Hematopoietic multipotent progenitor cell treated with erythropoietin and hydrocortisone succinate and interleukin-3 and kit ligand, for 4 days (in vitro differentiated cells): ENCODE data around the gene NINJ2.

Experiments
- DNase-seq: peaks from one replicate; pipeline ENCODE4 v3.0.0-alpha.2; 2015

Gene NINJ2

DNA sequence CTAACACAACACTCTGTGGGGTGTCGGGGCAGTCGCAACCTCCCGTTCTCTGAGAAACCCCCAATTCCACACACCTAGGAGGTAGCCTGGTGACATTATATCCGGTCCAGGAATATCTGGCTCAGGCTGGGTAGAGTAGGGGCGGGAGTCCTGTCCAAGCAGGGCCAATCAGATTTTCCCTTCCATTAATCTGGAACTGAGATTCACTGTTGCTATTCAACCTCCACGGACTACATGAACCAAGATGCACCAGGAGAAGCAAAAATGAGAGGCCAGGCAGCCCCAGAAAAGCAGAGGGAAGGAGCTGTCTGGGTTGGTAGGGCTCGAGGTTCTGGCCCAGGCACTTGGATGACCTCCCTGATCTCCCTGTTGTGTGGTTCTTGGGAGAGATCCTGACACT is 51.0 kb downstream of the NINJ2 start:
- DNase-seq: no peak

DNA sequence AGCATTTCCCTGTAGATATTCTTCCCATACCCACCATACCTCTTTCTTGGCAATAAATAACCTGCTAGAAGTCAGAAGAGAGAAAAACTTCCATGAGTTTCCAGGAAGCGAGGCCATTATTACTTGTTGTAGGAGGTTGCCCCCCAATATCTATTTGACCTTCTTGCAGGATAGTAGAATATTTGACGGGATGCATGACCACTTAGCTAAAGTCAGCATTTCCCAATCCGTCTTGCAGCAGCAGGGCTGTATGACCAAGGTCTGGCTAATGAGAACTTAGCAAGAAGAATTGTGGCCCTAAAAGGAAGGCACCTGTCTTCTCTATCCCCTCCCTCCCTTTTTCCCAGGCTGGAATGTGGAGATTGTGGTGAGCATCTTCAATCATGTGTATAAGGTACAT is 51.5 kb downstream of the NINJ2 start:
- DNase-seq: no peak

DNA sequence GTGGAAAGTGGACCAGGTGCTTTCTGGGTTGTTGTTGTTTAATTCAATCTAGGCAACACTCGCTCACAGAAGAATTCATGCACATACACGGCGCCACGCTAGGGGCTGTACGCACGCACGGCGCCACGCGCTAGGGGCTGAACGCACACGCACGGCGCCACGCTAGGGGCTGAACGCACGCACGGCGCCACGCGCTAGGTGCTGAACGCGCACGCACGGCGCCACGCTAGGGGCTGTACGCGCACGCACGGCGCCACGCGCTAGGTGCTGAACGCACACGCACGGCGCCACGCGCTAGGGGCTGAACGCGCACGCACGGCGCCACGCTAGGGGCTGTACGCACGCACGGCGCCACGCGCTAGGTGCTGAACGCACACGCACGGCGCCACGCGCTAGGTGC is 54.3 kb downstream of the NINJ2 start:
- DNase-seq: no peak

GRCh38 chr12:608413-608812 is 54.8 kb downstream of the NINJ2 start:
- no peak for DNase-seq

DNA sequence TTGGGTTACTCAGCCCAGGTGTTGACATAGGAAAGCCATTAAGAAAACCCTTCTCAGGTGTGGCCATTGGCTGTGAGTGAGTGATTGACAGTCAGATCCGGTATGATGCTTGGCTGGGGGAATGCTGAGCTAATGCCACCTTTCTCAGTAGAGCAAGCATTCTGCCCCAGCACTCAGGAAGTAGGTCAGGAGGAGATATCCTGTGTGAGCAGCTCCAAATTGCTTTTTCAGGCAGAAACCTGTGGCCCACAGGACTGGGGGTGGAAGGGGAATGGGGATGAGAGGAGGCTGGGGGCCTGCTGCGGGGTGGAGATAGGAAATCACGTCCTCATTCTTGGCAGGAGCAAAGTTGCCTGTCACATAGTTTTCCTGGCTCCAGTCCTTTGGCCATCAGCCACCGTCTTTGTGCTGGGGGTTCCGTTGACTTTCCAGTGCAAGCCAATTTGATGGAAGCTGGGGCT is 55.7 kb downstream of the NINJ2 start:
- DNase-seq: no peak

GRCh38 chr12:604956-605355 is 58.3 kb downstream of the NINJ2 start:
- no peak for DNase-seq

- DNase-seq: no peak
Observed at GRCh38 chr12:602700-603068, 60.6 kb downstream of the NINJ2 start.

DNA sequence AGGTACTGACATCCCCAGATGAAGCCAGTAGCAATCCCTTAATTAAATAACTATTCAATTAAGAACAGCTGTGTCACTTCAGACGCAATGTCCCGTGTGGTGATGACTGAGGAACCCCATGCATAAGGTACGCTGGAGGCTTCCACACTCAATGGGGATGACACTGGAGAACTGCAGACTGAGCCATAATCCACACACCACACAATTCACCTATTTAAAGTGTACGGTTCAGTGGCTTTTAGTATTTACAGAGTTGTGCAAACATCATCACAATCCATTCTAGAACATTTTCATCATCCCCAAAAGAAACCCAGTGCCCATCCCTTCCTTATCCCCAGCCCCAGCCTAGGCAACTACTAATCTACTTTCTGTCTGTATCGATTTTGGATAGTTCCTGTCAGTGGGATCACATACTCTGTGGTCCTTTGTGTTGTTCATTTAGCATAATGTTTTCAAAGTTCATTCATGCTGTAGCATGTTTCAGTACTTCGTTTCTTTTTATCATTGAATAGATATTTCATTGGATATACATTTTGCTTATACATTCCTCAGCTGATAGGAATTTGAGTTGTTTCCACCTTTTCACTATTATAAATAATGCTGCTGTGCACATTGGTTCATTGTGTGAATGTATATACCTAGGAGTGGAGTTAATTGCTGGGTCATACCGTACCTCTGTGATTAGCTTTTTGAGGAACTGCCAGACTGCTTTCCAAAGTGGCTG is 61.1 kb downstream of the NINJ2 start:
- DNase-seq: no peak

DNA sequence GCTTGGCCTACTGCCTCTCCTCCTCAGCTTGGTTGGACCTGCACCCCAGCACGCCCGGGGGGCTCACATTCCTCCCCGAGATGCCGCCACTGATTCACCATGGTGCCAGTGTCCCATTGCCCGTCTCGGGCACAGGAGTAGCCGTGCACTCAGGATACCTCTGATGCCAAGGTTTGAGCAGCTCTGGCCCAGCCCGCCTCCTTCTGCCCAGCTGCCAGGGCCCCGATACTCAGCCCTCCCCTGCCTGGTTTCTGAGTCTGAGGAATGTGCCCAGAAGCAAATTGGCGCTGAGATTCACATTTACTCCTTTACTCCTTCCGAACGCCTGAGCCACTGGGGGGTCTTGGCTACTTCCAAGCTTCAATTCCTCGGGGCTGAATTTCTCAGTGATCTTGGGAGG is 63.5 kb downstream of the NINJ2 start:
- DNase-seq: no peak

- DNase-seq: peak; percentile 72
Observed at GRCh38 chr12:597926-598568, 65.2 kb downstream of the NINJ2 start.

GRCh38 chr12:593396-594270 is 69.6 kb downstream of the NINJ2 start:
- no peak for DNase-seq

DNA sequence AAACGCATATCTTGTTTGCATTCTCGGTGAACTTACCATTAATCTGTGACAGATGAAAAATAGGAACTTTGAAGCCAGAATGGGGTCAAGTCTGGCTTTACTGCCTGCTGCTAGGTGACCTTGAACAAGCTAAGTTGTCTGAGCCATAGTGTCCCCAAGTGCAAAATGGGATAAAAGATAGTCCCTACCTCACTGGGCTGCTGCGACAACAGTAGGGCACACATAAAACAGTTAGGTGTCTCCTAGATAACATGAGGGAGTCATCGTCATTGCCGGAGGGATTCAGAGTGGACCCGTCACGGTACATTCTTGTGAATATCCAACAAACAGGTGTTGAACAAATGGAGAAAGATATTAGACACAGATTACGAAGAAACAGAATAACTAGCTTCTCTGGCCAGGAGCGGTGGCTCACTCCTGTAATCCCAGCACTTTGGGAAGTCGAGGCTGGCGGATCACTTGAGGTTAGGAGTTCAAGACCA is 71.2 kb downstream of the NINJ2 start:
- no peak for DNase-seq

DNA sequence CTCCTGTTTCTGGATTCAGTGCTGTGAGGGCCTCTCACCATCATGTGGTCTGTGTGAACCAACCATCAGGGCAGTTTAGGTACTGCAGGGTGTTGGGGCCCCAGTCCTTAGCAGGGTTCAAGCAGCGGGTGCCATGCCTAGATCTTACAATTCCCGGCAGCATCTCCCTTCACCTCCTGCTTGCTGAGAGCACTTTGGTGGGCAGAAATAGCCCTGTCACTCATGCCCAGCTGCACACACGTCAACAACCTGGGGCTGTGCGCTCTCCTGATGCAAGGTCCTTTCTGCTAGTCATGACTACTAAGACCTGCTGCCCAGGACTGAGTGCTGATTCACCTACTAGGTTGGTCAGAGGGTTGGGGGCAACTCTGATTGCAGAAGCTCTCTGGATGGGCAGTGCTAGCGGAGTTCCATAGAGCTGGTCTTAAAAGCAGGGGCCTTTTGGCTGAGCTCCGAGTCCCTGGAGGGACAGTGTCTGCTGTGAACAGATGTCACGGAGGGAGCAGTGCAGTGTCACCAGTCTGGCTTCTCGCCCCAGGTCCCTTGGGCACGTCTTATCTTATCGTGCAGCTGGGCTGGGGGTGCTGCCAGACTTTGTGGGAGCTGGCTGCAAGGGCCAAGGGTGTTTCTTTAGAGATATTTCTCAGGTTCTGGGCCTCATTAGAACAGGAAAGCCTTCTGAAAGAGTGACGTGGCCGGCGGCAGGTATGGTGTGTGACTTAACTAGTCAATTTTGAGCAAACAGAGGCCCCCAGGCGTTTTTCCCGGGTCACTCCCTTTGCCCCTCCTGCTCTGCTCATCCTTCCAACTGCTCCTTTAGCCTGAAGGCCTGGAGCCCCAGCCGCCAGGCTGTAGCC is 71.8 kb downstream of the NINJ2 start:
- peak; percentile 99 for DNase-seq

- DNase-seq: no peak
Observed at GRCh38 chr12:590206-590750, 73.0 kb downstream of the NINJ2 start.

DNA sequence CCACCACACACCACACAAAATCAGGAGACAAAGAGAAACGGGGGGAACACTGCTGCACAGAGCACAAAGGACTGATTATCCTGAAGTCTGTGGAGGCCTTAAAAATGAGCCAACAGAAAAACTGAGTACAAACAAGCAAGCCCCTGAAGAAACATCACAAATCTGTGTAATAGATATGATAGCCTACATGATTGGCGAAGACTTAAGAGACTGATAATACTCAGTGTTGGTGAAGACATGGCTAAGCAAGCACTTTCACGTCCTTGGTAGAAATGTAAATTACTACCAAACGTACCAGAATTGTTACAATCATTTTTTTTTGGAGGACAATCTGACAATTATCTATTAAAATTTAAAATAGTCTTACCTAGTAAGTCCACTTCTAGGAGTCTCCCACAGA is 74.6 kb downstream of the NINJ2 start:
- DNase-seq: no peak

DNA sequence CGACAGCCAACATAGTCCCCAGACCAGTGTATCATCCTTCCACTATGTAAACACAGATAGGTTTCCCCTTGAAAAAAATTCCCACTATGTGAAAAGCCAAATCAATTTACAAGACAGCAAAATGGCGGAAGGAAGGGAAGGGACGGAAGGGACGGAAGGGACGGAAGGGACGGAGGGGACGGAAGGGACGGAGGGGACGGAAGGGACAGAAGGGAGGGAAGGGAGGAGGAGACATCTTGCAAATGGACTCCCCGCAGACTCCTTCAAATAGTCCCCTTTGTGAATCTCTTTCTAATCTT is 75.3 kb downstream of the NINJ2 start:
- DNase-seq: no peak

DNA sequence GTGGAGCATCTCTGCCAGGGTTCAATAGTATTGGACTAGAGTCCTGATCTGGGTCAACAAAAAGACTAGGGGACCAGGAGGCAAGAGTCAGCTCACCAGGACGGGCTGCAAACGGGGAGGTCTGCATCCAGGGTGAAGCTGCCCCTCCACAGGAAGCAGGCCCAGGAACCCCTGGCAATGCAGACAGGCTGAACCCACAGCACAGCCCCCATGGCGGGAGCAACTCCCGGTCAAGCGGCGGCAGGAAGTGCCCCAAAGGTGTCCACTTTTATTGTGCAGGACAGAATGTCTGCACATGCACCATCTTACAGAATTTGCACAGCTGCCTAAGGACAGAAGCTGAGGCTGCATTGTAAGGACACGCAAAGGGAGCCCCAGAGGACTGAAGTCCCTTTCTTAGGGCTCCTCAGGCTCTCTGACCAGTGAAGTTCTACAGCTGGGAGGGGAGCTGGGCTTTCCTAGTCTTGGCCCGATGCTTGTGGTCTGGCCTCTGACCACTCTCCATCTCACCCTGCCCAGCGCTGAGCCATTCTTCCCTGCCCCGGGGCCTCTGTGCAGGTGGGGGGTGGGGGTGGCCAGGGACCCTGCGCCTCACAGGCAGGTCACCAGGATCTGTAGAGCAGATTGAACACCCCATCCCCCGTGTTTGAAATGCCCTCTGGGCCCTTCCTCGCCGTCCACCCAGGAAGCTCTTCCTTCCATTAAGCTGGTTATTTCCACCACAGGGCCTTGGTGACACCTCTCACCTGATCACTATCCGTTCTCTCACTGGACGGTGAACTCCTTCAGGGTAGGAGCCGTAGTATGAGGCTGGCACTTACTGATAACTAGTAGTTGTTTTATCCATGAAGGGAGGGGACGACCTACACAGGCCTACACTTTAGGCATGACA is 75.9 kb downstream of the NINJ2 start:
- peak; percentile 78 for DNase-seq

DNA sequence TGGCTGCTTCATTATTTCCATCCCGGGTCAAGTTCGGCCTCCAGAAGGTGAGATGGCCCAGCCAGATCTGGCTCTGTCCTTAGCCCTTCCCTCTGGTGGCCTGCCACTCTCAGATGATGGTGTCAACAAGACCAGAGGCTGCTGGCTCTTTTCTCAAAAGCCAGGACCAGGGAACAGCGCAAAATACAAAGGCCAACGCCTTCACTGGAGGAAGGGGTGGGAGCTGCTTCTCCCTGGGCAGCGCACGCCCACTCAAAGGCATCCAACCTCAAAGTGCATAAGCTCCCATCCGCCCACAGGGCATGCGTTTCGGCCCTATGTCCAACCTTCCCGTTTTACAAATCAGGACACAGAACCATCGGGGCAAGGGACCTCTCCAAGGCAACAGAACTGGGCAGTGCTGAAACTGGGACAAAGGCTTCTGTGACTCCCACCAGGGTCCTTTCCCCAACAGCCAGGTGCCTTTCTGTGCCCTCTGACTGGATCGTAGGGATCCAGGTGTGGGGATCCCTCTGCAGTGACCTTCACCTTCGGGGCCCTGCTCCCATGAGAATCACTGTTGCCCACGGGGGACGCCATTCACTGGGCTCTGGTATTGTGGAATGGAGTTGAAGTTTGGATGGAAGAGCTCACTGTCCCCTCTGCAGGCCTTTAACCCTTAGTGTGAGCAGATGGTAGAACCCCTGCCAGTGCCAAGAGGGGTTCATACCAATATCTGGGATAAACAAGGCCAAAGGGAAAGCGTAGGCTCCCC is 76.8 kb downstream of the NINJ2 start:
- DNase-seq: no peak

GRCh38 chr12:585062-586061 is 77.9 kb downstream of the NINJ2 start:
- no peak for DNase-seq
